Bronchial epithelial cell (primary cell): ENCODE results near the gene STARD13. TPM values are rescaled to one million over a fixed set of nuclear protein-coding genes. Genes with fewer than 3 reads are reported as not detected.
A peak's percentile ranks its signal among the peaks of the same experiment; 100 is the strongest.

Source experiments
- DNase-seq: peaks from one replicate; pipeline ENCODE4 v3.0.0-alpha.2; 2010; ENCODE audit warnings: low read depth
- FAIRE-seq: peaks from 2 replicates; lab custom pipeline; 2011; peaks lifted over from hg19 to GRCh38; lab: Jason Lieb, UNC
- H3K27me3 ChIP-seq: 2 replicates; pipeline ENCODE4 v1.5.1; 2011; ENCODE audit warnings: low read length; ENCODE audit not compliant: control insufficient read depth, insufficient read depth
- H3K36me3 ChIP-seq: 2 replicates; pipeline ENCODE4 v1.5.1; 2011; ENCODE audit warnings: low read length; ENCODE audit not compliant: control insufficient read depth, insufficient read depth
- H3K4me3 ChIP-seq: 2 replicates; pipeline ENCODE4 v1.5.1; 2011; ENCODE audit warnings: mild to moderate bottlenecking, low read depth, low read length, control low read depth
- CTCF ChIP-seq: IDR thresholded peaks from 2 replicates; pipeline ENCODE4 v1.5.1; 2011; ENCODE audit warnings: mild to moderate bottlenecking, moderate library complexity, low read length, control low read depth, inconsistent platforms; ENCODE audit not compliant: insufficient read depth, severe bottlenecking
- total RNA-seq: library from RNA; depleted of rRNA; stranded (reverse); fragments of >200 nt; gene quantifications from 2 replicates; pipeline ENCODE4 v1.2.1, GENCODE V29; 2014

Gene STARD13
- total RNA-seq, 1 donor from 2014 or later: 2.1 TPM

GRCh38 chr13:33078263-33078662, 207.3 kb downstream of the STARD13 start:
- DNase-seq: no peak
- no peak for TF ChIP-seq CTCF
- no peak for FAIRE-seq
- no peaks in the 10 kb centered on the region for H3K27me3 ChIP-seq
- H3K4me3 ChIP-seq: no peak overlapping the region
- H3K36me3 ChIP-seq: no peaks in the 10 kb centered on the region

GRCh38 chr13:33076001-33076992, 209.3 kb downstream of the STARD13 start:
- DNase-seq (no peak), FAIRE-seq (no peak)
- no peak for TF ChIP-seq CTCF

GRCh38 chr13:33073338-33073737, 212.2 kb downstream of the STARD13 start:
- Histone ChIP-seq H3K4me3 (no peak overlapping the region), H3K27me3 (no peaks in the 10 kb centered on the region), H3K36me3 (no peaks in the 10 kb centered on the region)
- DNase-seq: no peak
- TF ChIP-seq CTCF: no peak
- FAIRE-seq: no peak

More at GRCh38 chr13:33076001-33076992, 209.3 kb downstream of the STARD13 start:
- no peaks in the 10 kb centered on the region for H3K27me3 ChIP-seq
- no peak overlapping the region for H3K4me3 ChIP-seq
- H3K36me3 ChIP-seq: no peaks in the 10 kb centered on the region

- Histone ChIP-seq H3K36me3 (no peaks in the 10 kb centered on the region), H3K4me3 (no peak overlapping the region), H3K27me3 (no peaks in the 10 kb centered on the region)
- no peak for TF ChIP-seq CTCF
- FAIRE-seq (no peak), DNase-seq (no peak)
Measured at GRCh38 chr13:33072759-33073158, 212.8 kb downstream of the STARD13 start.

GRCh38 chr13:33072282-33072681, 213.3 kb downstream of the STARD13 start:
- DNase-seq (no peak), FAIRE-seq (no peak)
- H3K4me3 ChIP-seq: no peak overlapping the region
- H3K27me3 ChIP-seq: no peaks in the 10 kb centered on the region
- TF ChIP-seq CTCF: no peak
- no peaks in the 10 kb centered on the region for H3K36me3 ChIP-seq

- no peak for TF ChIP-seq CTCF
- Histone ChIP-seq H3K36me3 (no peaks in the 10 kb centered on the region), H3K4me3 (no peak overlapping the region), H3K27me3 (no peaks in the 10 kb centered on the region)
- FAIRE-seq (no peak), DNase-seq (peak; percentile 68)
Measured at GRCh38 chr13:33070713-33071112, 214.8 kb downstream of the STARD13 start.
